ENCODE data around the gene CIAO3. TPM values are rescaled to one million over a fixed set of nuclear protein-coding genes. Genes with fewer than 3 reads are reported as not detected.

Gene CIAO3
- total RNA-seq, 1 experiment from 2014 or later: 21.9 TPM

GRCh38 chr16:770411-770810 lies 29.6 kb upstream of the CIAO3 start:
- Mint-ChIP-seq H3K27ac (no peak overlapping the region), H3K4me3 (no peak overlapping the region), H3K4me1 (peaks cover 0 to 3% of the 10 kb centered on the region in 2 experiments; a peak in 1 of 4 replicates), H3K9me3 (no peaks in the 10 kb centered on the region; a peak in 1 of 5 replicates), H3K36me3 (ENCODE audit: insufficient read depth in 1 of 3, low read depth in 3 of 3) (no peaks in the 10 kb centered on the region), H3K27me3 (ENCODE audit: low read depth) (peaks cover 5% of the 10 kb centered on the region)
- H4K91ac ChIP-seq (ENCODE audit: insufficient read length, low read depth, low read length): no peak overlapping the region
- no peaks in the 10 kb centered on the region for H3K9me3 ChIP-seq (ENCODE audit: control insufficient read depth, low read depth, low read length)
- H3K14ac ChIP-seq (ENCODE audit: insufficient read depth, low read length): no peak overlapping the region
- no peak overlapping the region for H3K56ac ChIP-seq (ENCODE audit: insufficient read length, low read depth, low read length)
- DNase-seq: no peak
- TF ChIP-seq CTCF (conservative IDR thresholded peaks at IDR 0.05): no peak
- no peak overlapping the region for H2BK120ac ChIP-seq (ENCODE audit: low read depth, low read length, poor library complexity, severe bottlenecking)
- no peak overlapping the region for H3K4ac ChIP-seq (ENCODE audit: low read depth, low read length)
- no peak overlapping the region for H3K9ac ChIP-seq (ENCODE audit: extremely low read depth, insufficient read length, low read length)
- H4K8ac ChIP-seq (replicated peaks; ENCODE audit: insufficient read length, low read depth, low read length): no peak overlapping the region
- H3K27me3 ChIP-seq (ENCODE audit: insufficient read depth, low read length): no peaks in the 10 kb centered on the region
- H2BK5ac ChIP-seq (ENCODE audit: insufficient read length, low read length): no peak overlapping the region
- no peak overlapping the region for H3K18ac ChIP-seq (ENCODE audit: insufficient read length, low read depth, low read length)
- no peak overlapping the region for H2AK5ac ChIP-seq (ENCODE audit: insufficient read length, low read length)
- H3K23ac ChIP-seq (ENCODE audit: insufficient read length, low read depth, low read length): no peak overlapping the region
- H3K23me2 ChIP-seq (ENCODE audit: insufficient read length, low read depth, low read length, poor library complexity, severe bottlenecking): no peaks in the 10 kb centered on the region
- no peaks in the 10 kb centered on the region for H4K20me1 ChIP-seq (ENCODE audit: control insufficient read depth, insufficient read depth, insufficient read length)
- no peaks in the 10 kb centered on the region for H3K4me1 ChIP-seq (ENCODE audit: insufficient read depth, low read length)
- H3K79me1 ChIP-seq (ENCODE audit: insufficient read depth, low read depth, low read length, poor library complexity, severe bottlenecking): no peaks in the 10 kb centered on the region
- H2AFZ ChIP-seq (ENCODE audit: low read length): no peak overlapping the region
- no peak overlapping the region for H3K4me2 ChIP-seq (ENCODE audit: insufficient read depth, insufficient read length, low read length)
- no CpG with 5 or more reads among the region's 13 CpGs for WGBS (ENCODE audit: extremely low coverage, insufficient read length, low lambda C conversion rate)
- no peak overlapping the region for H2BK20ac ChIP-seq (ENCODE audit: low read depth, low read length, poor library complexity, severe bottlenecking)
- no peak overlapping the region for H2BK15ac ChIP-seq (ENCODE audit: low read depth, low read length)
- no peak overlapping the region for H4K5ac ChIP-seq (ENCODE audit: insufficient read length, low read depth, low read length)
- no peak overlapping the region for H2BK12ac ChIP-seq (ENCODE audit: insufficient read length, low read depth, low read length)
- H3K79me2 ChIP-seq (ENCODE audit: insufficient read depth, low read length): no peaks in the 10 kb centered on the region
- no peak overlapping the region for H3T11ph ChIP-seq (ENCODE audit: low read length)
- no peak overlapping the region for H3K27ac ChIP-seq (ENCODE audit: insufficient read length, low read depth, low read length)

Measured in H9 (cell line).